SW 1271 (cell line): ENCODE data around the gene CCSER1.
A peak's percentile ranks its signal among the peaks of the same experiment; 100 is the strongest.

Experiments
- DNase-seq, 2 experiments: peaks; one replicate each; lab custom pipeline; 2025; lab: John Stamatoyannopoulos, UW

The CCSER1 gene

DNA sequence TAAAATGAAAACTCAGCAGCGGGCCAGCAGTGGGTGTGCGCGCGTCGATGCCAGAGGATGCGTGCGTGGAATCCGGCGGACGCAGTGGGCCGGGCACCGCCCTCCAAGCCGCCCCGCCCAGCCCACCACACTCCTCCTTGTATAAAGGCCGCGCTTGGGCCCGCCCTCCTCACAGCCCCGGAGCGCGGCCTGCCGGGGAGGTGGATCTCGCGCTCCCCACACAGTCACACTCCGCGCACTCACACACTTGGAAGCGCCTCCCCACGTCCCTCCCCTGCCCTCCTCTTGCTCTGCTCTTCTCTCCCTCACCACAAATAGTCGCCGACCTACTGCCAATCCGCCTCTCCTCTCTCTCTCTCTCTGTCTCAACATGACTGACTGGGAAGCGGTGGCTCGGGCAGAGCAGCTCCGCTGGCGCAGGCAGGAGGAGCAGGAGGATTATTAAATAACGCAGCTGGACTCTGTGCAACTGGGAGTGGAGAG, at the start of gene CCSER1:
CCSER1 (plus strand) TSS at position 172 of the 483 bp plus-strand sequence.
- peak; percentile 14 to 40 for DNase-seq

DNA sequence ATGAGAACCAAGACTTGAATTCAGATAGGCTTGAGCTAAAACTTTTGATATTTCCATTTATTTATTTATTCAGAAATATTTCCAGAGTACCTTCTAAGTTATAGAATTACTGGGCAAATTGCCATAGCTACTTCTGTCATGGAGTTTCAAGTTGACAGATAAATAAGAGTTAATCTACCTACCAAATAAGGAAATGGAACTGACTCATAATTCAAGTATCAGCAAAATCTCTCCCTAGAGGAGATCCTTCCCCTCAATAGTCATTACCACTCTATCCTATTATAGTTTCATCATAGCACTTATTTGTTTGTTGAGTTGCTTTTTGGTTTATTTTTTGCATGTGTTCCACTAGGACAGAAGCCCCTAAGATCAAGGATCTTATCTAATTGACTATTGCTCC, 48.8 kb upstream of the CCSER1 start:
- DNase-seq: no peak

DNA sequence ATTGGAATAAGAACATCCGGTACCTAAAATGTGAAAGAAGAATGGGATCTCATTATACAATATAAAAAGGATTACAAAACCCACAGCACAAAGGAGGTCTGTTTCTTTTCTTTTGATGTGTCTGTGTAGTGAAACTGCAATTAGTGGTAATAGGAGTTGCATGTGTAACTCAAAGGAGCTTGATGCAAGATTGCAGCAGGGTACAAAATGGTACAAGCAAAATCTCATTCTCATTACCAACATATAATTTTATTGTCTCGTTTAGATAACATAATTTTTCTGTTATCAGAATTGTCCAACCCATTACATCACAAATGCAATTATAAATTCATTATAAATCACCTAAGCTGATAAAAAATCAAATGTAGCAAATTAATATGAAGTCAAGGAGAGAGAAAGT, 47.1 kb upstream of the CCSER1 start:
- DNase-seq: no peak

DNA sequence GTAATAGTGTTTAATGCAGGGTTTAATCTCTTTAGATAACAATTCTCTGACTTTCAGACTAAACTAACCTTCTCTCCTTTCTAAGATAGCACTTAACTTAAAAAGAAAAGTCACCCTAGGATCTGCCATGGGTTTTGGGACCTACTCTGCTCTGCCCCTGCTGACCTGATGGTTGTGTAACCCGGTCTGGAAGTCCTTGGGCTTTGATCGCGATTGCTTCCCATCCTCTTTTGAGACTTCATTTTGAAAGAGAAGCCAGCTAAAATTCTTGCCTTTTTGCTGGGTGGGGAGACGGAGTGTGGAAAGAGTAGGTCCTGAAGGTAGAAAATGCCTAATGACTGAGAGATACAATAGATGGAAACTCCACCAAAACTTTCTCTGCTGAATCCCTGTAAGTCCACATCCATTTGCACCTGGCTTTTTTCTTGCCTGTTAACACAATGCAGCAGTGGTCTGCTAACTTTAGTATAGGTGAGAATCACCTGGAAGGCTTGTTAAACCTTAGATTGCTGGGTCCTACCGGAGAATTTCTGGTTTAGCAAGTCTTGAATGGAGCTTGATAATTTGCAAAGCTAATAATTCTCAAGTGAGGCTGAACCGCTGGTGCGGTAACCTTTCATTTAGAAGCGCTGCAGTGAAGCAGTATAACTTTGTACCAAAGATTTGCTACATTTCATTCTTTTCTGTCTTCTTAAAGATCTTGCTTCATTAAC, 45.6 kb upstream of the CCSER1 start:
- no peak for DNase-seq

DNA sequence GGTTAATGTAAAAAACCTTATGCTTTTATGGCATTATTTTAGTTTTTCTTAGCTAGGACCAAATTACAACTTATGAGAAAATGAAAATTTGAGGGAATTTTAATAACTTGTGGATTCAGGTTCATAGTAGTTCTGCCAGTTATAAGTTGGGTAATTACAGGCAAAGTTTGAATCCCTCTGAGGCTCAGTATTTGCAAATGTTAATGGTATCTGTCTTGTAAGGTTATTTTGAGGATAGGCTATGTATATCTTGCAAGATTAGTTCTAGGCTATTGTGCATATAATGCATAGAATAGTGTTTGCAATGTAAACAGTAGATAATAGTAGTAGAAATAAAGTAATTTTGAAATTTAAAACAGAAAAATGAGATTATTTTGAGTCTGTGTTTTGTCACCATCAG, 44.7 kb upstream of the CCSER1 start:
- DNase-seq: no peak

DNA sequence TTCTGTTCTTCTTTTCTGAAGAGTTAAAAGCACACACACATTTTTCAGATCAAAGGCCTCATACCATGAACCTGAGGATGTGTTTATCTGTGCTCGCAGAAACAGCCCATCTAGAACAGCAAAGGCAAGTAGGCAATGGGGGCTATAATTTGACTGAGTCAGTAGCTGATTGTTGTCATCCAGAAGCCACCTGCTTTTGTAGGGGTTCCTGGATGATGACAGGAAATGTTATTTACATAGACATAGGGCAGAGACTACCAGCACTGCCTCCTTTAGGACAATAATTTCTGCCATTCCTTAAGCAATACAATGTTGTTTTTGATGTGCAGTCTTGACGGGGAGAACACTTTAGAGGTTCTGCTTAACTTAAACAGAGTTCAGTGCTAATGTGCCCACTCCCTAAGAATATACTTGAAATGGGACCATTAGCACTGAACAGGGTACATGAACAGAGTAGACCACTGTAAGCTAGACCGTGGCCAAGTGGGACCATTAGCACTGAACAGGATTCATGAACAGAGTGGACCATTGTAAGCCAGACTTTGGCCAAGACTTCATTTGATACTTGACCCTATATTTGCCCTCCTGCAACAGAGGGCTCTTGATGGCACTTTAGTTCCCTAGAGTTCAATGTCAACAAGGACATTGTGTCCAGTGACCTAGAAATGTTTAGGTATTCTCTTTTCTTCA, 42.8 kb upstream of the CCSER1 start:
- DNase-seq: no peak

DNA sequence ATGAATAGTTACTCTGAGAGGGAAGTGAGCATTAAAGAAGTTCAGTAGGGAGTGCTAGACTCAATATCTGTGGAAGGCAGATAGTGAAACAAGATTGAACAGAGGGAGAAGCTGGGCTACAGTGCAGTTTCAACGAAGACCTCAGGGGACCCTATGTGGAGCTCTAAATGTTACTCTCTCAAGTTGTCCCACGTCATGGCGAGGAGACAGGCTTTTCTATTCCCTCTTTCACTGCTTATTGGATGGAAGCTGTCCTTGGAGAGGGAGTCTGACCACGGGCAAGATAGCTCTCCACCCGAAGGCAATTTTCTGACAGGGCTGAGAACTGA, 42.3 kb upstream of the CCSER1 start:
- no peak for DNase-seq

DNA sequence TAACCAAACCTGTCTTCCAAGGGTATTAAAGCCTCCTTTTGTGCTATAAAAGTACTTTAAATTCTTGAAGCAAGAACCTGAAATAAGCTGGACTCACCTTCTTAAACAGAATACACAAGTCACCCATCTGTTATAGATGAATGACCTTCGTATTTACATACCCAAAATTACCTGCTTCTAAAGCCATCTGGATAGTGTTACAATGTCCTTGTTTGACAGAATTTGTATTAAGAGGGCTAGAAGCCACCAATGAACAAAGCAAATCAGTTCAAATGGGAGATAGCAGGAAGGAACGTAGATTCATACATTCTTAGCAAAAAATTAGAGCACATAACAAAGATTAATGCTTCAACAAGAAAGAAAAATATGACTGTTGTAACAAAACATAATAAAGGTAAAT, 33.7 kb upstream of the CCSER1 start:
- no peak for DNase-seq

DNA sequence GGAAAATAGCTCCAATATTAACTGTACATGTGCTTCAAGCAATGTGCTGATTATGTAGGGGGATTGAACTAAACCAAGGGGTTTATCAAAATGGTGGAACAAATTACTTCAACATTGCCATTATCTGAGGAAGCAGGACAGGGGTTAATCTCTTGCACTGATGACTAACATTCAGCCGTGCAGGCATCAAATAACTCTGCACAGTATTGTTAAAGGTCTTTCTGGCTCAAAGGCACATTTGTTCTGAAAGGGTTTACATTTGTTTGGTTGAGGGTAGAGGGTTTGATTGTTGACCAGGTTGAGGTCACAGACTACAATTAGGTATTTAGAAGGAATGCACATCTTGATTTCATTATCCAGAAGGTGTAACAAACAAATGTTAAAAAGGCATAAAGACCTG, 32.2 kb upstream of the CCSER1 start:
- no peak for DNase-seq

DNA sequence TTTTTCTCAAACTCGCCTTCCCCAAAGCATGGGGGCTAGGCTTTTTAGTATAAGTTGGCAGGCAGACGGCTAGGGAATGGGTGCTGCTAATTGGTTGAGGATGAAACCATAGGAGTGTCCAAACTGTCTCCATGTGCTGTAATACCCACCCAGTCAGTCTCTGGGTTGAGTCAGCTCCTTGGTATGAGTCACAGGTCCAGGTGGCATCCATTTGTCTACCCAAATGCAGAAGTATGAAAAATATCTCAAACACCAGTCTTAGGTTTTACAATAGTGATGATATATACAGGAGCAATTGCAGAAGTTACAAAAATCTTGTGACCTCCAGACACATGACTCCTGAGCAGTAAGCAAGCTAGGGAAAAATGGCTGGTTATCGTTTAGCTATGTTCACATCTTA, 27.4 kb upstream of the CCSER1 start:
- DNase-seq: no peak

DNA sequence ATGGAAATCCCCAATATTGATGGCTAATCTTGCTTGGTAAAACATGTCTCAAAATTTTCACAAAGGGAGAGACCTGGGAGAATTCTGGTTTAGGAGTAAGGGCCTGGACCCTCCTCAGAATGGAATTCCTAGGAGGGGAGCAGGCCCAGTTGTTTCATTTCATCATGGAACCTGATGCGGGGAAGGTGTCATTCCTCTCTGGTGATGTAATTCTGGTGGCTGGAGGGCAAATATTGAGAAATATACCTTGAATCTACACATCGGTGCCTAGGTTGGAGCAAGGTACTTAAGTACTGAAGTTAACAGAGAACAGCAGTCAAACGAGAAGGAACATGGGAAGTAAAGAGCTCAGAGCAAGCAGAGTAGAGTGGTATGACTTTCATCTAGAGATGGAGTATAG, 23.2 kb upstream of the CCSER1 start:
- DNase-seq: no peak

DNA sequence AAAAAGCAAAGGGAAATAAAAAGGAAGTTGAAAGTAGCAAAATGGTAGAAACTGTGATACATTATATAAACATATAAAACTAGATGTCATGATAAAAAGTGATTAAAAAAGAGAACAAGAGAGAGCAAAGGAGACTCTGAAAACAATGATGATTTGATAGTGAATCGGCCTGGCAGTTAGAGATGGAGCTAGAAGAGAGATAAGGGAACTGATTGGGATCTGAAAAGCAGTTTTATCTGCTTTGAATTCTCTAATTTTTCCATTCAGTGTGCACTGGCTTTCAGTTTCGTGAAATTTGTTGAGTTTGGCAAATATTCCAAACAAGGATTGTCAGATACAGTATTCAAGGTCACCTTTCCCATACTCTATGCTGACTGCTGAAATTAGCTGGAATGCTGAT, 21.9 kb upstream of the CCSER1 start:
- DNase-seq: no peak

DNA sequence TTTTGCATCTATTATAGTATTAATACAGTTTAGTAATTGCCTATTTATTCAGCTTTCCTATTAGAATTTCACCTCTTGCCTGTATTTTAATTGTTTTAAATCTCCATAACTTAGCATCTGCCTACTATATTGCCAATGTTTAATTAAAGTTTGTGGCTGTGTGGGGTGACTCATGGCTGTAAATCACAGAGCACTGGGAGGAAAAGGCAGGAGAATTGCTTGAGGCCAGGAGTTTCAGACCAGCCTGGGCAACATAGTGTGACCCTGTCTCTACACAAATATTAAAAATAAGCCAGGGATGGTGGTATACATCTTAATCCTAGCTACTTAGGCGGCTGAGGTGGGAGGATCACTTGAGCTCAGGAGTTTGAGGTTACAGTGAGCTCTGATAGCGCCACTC, 14.5 kb upstream of the CCSER1 start:
- DNase-seq: no peak

DNA sequence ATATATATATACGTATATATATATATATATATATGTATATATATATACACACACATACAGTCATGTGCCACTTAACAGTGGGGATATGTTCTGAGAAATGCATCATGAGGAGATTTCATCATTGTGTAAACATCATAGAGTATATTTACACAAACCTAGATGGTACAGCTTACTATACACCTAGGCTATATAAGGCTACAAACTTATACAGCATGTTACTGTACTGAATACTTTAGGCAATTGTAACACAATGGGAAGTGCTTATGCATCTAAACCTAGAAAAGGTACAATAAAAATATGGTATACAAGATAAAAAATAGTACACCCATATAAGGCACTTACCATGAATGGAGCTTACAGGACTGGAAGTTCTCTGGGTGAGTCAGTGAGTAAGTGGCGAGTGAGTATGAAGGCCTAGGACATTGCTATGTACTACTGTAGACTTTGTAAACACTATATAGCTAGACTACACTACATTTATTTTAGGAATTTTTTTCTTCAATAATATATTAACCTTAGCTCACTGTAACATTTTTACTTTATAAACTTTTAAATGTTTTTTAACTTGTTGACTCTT, 13.2 kb upstream of the CCSER1 start:
- no peak for DNase-seq

DNA sequence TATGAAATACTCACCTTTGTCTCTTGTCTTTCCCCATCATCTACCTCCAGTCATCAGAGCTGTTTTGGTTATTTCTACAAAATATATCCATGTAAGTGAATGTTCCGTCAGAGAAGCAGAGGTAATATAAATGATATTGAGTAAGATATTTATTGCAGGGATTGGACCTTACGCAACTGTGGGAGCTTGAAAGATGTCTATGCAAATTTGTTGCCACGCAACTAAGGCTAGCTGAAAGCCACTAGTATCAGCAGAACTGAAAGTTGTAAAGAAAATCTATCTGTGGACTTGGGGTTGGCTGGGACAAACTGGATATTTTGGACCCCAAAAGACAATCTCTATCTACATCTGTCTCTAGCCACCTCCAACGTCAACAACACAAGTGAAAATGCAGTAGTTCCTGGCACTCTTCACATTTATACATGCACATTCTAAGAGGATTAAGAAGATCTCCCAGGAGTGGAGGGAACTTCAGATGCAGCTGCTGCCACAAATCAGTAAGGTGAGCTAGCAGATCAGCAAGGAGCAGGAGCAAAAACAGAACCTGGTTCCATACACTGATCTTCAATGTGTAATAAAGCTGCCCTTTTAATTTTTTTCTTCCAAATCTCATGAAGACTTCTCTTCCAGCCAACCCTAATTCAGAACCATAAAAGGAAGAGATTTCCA, 8.5 kb upstream of the CCSER1 start:
- no peak for DNase-seq

DNA sequence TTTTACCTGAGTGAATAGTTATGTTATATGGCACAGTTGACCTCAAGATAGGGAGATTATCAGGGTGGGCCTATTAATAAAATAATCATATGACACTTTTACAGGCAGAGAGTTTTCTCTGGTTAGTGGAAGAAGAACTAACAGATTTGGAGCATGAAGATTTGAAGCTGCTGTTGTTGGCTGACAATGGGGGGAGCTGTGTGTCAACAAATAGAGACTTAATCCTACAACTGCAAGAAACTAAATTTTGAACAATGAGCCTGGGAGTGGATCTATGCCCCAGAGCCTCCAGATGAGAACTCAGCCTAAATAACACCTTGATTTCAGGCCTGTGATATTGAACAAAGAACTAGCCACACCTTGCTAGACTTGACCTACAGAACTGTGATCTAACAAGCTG, 7.2 kb upstream of the CCSER1 start:
- no peak for DNase-seq

DNA sequence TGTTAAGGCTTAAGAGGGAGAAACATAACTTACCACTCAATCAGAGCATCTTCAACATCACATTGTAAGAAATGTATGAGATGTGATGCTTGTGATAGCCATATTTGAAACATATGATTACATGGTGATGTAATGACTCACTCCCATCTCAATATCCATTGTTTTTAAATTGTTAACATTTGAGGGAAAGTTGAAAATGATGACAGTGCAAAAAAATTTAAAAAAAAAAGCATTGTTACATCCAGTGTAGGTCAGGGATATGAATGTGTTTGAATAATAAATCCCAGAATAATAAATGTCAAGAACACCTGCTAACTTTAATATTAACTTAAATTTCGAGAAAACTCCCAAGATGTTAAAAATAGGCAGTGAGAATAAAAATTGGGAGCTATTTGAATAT, 6.4 kb upstream of the CCSER1 start:
- DNase-seq: no peak

DNA sequence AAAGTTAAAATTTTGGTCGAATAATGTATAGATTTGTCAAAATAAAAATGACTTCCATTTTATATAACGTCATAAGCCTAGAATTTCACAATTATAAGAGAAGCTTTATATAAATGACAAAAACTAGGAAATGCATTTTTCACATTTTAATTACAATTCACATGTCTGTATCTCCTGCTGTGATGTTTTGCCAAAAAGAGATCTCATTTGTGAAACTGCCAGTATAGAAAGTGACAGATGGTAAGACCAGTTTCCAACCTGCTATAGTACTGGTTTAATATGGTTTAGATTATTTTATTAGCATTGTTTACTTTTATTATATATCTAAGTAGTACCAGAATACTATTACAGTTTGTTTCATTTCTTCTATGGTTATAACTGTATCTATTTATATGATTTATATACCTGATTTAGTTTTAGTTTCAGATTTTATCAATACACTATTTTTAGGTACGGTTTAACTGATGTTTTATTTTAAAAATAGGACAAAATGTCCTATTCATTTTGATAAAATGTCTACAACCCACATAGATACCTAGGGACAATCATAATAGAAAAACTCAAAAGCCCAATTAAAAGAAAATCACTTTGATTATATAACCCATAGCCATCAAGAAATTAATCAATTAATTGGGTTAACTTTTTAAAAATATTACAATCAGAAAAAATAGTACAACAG, 5.4 kb upstream of the CCSER1 start:
- no peak for DNase-seq

DNA sequence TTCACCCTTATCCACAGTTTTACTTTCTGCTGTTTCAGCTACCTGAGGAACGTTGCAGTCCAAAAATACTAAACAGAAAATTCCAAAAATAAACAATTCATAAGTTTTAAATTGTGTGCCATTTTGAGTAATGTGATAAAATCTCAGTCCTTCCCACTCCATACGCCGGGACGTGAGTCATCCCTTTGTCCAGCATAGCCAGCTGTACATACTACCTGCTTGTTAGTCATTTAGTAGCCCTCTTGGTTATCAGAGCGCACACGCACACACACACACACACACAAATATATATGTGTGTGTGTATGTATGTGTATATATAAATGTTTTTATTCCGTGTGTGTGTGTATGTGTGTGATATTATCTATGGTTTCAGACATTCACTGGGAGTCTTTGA, 4.8 kb upstream of the CCSER1 start:
- DNase-seq: no peak

DNA sequence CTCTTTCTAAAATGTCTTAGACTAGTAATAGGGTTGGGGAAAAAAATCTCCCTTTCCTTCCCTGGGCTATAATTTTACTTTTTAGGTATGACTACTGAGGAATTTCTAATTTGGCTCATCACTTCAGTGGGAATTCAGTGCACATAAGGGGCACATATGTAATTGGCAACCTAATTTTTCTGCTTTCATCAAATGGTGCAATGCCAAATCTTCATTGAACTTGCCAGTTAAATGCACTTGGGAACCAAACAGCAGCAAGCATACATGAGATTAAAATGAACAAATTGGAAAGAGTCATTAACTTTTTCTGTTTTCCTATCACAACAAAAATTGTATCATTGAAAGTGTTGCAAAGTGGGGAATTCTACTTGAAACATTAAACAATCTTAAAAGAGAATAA, 2.9 kb upstream of the CCSER1 start:
- no peak for DNase-seq

DNA sequence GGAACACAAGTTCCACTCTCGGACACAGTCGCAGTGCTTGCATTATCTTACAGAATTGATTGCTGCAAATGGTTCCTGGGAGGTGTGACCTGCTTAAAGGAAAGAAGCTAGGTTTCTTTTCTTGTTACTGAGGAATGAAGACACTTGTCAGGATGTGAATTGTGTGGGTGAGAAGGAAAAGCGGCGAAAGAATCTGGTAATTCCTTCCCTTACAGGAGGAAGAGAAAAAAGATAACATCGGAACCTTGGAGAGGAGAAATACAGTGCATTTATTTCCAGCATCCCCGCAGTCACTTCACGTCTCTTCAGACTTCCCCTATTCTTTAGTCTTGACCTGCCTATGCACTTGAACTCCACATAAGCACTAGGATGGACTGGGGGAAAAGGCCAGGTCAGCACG, 389 bp upstream of the CCSER1 start:
- DNase-seq: no peak

DNA sequence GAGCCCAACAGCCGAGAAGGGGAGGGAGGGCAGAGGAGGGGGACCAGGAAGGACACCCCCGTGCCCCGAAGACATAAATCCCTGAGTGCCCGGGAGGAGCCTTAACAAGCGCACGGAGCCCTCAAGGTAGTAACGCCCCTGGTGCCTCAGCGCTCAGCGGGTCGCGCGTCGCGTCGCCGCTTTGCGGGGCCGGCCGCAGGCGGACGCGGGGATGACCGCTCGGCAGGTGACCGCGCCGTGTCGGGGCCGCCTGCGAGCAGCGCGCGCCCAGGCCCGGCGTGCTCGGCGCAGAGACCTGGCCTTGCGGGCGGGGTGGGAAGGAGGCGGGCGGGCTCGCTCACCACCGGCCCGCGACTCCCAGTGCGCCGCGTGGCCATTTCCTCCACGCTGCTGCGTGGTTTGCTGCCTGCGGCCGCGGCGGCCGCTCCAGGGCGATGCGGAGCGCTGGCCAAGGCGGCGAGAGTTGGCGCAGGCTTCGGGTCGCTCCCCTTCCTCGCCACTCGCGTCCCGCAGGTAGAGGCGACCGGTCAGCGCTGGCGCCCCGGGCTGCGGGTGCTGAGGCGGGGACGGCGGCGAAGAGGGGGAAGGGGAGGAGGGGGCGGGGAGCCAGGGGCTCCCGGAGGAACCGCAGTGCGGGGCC, 632 bp downstream of the CCSER1 start:
- no peak for DNase-seq
